ENCODE measurements around the gene CABP4.
"Not testable (repeated sequence)": the region's sequence is repeated elsewhere in the genome, so short reads cannot be mapped to it uniquely, and the experiment has no call there.

CABP4 gene

DNA sequence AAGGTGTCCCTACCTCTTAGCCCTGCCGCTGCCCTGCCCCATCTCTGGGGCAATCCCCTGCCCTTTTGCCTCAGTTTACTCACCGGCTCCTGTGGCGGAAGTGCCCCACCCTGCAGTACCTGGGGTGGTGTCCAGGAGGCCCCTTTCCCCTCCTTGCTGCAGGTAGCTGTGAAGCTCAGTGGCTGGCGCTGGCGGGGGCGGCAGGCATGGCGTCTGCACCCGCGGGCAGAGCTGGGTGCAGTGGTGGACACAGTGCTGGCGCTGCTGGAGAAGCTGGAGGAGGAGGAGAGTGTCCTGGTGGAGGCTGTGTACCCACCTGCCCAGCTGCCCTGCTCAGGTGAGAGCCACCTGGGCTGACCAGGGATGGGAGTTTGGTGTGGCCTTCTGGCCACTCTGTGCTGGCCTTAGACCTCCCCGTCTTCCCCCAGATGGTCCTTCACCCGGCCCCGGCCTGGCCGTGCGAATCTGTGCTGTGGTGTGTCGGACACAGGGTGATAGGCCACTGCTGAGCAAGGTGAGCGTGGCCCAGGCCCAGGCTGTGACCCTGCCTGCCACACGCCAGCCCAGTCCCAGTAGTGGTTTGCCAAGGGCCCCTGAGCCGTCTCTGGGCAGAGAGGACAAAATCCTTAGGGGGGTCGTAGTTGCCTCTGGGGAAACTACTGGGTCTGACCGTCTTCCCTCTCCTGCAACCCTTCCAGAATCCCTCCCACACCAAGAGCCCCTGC is 35.7 kb upstream of the CABP4 start:
- no peak for DNase-seq

DNA sequence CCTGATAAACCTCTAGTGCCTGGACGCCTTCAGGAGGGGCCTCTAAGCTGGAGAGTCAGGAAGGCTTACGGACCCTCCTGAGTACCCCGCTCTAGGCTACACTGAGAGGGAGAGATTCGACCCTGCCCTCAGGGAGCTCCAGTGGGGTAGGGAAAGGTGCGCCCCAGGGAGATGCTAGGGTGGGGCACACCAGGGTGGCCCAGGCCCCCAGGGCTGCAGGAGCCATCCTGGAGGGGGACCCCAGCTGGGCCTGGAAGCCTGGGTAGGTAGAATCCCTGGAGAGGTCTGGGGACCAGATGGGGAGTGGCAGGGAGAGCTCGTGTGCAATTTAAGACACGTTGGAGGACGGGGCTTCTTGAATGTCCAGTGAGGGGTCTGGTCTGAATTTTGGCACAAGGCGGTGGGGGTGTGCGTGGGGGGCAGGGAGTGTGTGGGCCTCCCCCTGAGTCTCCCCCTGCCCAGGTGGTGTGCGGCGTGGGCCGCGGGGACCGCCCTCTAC is 35.0 kb upstream of the CABP4 start:
- DNase-seq, result no peak

DNA sequence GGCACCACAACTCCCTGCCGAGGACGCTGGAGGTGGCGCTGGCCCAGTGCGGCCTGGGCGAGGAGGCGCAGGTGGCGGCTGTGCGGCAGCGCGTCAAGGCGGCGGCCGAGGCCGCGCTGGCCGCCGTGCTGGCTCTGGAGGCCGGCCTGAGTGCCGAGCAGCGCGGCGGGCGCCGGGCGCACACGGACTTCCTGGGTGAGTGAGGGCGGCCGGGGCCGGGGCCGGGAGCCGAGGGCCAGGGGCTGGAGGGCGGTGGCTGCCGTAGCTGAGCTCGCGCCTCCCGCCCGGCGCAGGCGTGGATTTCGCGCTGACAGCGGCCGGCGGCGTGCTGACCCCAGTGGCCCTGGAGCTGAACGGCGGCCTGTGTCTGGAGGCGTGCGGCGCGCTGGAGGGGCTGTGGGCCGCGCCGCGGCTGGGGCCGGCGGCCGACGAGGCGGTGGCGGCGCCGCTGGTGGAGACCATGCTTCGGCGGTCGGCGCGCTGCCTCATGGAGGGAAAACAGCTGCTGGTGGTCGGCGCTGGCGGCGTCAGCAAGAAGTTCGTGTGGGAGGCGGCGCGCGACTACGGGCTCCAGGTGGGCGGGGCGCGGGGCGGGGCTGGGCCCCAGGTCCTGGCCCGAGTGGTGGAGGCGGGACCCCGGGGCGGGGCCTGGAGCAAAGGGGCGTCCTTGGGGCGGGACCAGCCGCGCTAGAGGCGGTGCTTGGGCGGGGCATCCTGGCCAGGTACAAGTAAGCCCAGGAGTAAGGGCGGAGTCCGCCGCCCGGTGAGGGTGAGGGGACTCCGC is 34.3 kb upstream of the CABP4 start:
- peak; percentile 60 for DNase-seq

DNA sequence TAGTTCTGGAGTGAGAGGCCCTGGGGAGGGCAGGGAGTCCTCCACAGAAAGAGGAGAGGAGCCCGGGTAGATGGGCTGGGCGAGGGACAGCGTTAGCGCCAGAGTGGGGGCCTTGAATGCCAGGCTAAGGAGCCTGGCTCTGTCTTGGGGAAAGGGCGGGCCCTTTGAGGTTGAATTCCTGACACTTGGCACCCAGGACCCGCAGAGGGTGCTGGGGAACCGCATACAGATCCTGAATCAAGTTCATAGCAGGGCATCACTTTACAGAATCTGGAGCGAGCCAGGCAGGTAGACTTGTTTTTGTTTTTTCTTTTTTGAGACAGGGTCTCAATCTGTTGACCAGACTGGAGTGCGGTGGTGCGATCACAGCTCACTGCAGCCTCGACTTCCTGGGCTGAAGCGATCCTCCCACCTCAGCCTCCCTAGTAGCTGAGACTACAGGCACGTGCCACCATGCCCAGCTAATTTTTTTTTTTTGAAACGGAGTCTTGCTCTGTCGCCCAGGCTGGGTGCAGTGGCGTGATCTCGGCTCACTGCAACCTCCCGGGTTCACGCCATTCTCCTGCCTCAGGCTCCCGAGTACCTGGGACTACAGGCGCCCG is 33.6 kb upstream of the CABP4 start:
- no peak for DNase-seq

DNA sequence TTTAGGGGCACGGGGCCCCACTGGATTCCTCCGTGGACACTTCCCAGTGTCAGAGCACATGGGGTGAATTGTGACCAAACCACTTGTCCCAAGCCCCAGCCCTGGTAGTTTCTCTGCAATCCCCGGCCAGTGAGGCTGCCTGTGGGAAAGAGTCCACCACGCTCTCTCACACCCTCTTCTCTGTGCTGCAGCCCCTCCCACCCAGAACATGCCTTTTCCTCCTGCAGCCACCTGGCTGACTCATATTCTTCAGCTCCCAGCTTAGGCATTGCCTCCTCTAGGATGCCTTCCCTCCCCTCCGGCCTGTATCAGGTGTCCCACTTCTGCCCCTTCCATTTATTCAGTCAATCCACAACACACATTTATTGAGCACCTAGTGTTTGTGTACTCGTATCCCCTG is 32.3 kb upstream of the CABP4 start:
- no peak for DNase-seq

DNA sequence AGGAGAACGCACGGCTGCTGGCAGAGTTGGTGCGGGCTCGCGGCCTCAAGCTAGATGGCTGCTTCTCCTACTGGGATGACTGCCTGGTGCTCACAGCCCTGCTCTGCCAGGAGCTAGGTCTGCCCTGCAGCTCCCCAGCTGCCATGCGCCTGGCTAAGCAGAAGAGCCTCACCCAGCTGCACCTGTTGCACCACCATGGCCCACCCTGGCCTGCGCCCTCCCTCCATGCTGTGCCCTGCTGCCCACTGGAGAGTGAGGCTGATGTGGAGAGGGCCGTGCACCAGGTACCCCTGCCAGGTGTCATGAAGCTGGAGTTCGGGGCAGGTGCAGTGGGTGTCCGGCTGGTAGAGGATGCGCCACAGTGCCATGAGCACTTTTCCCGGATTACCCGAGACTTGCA is 31.7 kb upstream of the CABP4 start:
- no peak for DNase-seq

DNA sequence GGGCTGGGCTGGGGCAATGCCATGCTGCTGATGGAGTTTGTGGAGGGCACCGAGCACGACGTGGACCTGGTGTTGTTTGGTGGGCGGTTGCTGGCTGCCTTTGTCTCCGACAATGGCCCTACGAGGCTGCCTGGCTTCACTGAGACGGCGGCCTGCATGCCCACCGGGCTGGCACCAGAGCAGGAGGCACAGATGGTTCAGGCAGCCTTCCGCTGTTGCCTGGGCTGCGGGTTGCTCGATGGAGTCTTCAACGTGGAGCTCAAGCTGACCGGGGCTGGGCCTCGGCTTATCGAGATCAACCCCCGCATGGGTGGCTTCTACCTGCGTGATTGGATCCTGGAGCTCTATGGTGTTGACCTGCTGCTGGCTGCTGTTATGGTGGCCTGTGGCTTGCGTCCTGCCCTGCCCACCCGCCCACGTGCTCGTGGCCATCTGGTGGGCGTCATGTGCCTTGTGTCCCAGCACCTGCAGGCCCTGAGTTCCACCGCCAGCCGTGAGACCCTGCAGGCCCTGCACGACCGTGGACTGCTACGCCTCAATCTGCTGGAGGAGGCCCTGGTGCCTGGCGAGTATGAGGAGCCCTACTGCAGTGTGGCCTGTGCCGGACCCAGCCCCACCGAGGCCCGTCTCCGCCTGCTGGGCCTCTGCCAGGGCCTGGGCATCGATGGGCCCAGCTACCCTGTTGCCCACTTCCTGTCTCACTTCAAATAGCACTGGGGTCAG is 31.1 kb upstream of the CABP4 start:
- DNase-seq, result no peak

DNA sequence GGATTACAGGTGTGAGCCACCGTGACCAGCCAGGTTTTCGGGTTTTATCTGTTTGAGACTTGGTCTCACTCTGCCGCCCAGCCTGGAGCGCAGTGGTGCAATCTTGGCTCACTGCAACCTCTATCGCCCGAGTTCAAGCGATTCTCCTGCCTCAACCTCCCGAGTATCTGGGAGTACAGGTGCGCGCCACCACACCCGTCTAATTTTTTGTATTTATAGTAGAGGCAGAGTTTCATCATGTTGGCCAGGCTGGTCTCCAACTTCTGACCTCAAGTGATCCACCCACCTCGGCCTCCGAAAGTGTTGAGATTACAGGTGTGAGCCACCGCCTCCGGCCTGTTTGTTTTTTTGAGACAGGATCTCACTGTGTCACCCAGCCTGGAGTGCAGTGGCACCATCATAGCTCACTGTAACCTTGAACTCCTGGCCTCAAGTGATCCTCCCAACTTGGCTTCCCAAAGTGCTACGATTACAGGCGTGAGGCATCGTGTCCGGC is 27.7 kb upstream of the CABP4 start:
- DNase-seq, result not testable (repeated sequence)

DNA sequence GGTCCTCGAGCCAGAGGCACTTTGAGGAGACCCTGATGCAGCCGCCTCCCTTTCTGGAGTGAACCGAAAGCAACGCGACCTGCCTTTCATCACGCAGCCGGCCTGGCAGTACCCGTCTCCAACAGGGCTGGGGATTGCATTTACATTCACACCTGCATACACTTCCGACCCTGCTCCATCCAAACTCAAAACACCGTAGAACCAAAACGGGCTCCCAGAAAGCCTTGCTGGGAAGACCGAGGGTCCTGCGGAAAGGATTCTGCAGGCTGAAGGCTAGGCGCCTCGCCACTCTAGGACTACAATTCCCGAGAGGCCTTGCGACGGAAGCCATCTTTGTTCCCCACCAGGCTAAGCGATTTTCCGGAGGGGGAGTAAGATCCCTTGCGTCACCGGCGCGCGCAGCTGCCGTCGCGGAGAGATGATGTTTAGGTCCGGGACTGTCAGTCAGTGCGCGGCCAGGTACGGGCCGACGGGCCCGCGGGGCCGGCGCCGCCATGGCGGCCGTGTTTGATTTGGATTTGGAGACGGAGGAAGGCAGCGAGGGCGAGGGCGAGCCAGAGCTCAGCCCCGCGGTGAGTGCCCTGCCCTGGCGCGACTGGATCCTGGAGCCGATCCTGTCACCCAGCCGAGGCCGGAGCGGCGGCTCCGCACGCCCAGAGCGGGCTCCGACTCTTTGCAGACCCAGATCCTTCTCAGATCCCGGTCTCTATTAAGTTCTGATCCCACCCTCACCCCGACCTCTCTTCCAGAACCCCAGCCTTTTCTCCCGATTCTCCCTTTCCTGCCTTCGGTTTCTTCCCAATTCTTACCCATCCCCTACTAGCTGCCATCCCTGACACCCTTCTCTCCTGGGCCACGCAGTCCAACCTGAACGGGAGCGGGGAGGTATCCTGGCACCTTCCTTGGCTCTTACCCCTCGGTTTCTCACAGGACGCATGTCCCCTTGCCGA is 26.8 kb upstream of the CABP4 start, which contains the start of gene RPS6KB2:
Gene RPS6KB2, plus strand, starts transcription at position 443 of the 950 bp plus-strand sequence. Its CDS starts 52 bp downstream, at position 495.
- peak; percentile 99 for DNase-seq

DNA sequence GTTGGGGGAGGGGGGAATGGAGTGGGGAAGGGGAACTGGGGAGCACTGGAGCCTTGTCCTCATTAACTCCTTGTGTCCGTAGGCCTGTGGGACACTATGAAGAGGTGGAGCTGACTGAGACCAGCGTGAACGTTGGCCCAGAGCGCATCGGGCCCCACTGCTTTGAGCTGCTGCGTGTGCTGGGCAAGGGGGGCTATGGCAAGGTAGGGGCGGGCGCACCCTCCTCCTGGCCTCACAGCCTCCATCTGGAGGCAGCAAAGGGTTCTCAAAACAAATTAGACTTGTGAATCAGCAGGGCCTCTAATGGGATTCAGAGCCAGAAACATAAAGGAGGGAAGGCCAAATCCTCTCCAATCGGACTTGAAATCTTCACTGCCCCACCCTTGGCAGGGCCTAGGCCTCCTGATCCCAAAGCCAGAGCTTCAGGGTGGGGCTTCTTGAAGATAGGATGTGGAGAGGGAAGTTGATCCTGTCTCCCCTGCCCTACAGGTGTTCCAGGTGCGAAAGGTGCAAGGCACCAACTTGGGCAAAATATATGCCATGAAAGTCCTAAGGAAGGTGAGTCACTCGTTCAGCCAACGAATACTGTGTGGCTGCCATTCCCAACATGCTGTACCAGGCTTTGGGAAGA is 26.0 kb upstream of the CABP4 start:
- no peak for DNase-seq

DNA sequence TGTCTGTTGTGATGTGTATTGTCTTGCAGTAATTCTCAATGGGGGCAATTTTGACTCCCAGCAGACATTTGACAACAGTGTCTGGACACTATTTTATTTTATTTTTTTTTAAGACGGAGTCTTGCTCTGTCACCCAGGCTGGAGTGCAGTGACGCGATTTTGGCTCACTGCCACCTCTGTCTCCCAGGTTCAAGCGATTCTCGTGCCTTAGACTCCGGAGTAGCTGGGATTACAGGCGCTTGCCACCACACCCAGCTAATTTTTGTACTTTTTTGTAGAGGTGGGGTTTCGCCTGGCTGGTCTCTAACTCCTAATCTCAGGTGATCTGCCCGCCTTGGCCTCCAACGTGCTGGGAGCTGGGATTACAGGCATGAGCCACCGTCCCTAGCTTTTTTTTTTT is 25.4 kb upstream of the CABP4 start:
- no peak for DNase-seq

DNA sequence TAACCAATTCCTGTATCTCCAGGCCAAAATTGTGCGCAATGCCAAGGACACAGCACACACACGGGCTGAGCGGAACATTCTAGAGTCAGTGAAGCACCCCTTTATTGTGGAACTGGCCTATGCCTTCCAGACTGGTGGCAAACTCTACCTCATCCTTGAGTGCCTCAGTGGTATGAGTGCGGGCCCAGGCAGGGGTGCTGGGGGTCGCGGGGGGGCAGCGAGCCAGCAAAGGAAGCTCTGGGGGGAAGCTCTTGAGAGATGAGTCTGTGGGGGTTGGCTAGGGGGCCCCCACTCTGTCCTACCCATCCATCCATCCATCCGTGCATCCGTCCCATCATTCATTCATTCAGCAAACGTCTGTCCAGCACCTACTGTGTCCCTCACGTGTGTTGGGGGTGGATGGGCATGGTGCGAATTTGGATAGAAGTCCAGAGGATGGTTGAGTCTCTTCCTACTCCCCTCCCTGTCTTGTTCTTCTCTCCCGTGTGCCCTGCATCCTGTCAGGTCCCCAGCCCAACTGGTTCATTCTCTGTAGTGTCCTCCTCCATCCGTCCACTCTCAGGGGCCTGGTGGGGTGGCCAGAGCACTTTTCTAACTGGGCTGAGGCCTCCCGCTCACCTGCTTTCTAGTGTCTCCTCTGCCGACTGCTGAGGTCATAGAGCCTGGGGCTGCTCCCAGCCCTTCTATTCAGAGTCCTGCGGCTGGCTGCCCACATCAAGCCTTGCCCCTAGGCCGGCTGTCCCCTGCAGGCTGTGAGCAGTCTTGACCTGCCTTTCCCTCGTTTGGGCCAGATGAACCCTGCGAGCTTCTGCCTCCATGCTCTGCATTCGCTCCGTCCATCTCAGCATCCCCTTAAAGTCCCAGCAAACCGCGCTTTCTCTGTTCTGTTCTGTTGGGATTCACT is 23.6 kb upstream of the CABP4 start:
- no peak for DNase-seq

DNA sequence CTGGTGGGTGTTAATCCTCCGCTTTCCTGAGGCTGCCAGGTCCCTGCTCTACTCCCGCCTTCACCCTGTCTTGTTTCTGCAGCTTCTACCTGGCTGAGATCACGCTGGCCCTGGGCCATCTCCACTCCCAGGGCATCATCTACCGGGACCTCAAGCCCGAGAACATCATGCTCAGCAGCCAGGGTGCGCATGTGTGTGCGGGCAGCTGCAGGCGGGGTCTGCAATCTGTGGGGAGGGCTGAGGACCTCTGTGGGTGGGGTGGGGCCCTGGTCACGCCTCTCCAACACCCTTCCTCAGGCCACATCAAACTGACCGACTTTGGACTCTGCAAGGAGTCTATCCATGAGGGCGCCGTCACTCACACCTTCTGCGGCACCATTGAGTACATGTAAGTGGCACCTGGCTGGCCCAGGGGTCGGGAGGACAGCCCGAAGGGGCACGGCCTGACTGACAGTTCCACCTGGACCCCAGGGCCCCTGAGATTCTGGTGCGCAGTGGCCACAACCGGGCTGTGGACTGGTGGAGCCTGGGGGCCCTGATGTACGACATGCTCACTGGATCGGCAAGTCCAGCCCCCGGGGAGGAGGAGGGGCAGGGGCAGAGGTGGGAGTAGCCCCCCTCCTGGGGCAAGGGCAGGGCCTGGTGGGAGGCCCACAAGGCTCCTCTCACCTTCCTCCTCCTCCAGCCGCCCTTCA is 22.4 kb upstream of the CABP4 start:
- DNase-seq, result no peak

DNA sequence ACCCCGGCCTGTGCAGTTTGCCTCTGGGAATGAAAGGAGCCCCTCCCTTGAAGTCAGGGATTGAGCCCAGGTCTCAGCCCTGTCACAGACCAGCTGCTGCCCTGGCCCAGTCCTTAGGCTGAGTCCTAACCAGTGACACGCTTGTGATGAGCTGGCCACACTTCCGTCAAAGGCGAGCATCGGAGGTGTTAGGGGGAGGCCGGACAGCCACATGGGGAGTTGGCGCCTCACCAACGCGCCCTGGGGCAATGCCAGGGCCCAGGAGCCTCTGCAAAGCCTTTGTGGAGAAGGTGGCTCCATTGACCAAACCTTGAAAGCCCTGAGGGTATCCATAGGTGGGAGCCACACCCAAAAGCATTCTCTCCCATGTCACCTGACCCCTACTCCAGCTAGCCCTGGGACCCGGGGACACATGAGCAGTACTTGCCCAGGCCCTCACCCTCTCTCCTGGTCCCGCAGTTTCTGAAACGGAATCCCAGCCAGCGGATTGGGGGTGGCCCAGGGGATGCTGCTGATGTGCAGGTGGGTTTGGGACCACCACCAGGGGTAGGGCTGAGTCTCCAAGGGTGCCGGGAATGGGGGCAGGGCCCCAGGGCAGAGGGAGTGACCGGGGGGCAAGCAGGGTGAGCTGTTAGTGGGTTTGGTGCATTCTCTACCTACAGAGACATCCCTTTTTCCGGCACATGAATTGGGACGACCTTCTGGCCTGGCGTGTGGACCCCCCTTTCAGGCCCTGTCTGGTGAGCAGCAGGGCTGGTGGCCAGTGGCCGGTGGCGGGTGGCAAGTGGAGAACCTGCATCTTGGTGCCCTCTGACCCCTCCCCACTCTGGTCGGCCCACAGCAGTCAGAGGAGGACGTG is 21.4 kb upstream of the CABP4 start:
- DNase-seq, result no peak

DNA sequence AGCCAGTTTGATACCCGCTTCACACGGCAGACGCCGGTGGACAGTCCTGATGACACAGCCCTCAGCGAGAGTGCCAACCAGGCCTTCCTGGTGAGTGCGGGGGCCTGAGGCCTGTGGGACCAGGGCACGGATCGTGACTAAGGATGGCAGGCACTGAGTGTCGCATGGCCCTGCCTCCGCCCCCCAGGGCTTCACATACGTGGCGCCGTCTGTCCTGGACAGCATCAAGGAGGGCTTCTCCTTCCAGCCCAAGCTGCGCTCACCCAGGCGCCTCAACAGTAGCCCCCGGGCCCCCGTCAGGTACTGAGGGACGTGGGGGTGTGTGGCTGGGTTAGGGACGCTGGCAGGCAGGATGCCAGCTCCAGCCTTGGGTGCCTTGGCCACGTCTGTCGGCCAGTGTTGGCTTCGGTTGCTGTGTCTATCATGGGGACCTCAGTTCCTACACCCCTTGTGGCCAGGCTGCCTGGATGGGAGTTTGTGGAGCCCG is 20.7 kb upstream of the CABP4 start:
- no peak for DNase-seq

DNA sequence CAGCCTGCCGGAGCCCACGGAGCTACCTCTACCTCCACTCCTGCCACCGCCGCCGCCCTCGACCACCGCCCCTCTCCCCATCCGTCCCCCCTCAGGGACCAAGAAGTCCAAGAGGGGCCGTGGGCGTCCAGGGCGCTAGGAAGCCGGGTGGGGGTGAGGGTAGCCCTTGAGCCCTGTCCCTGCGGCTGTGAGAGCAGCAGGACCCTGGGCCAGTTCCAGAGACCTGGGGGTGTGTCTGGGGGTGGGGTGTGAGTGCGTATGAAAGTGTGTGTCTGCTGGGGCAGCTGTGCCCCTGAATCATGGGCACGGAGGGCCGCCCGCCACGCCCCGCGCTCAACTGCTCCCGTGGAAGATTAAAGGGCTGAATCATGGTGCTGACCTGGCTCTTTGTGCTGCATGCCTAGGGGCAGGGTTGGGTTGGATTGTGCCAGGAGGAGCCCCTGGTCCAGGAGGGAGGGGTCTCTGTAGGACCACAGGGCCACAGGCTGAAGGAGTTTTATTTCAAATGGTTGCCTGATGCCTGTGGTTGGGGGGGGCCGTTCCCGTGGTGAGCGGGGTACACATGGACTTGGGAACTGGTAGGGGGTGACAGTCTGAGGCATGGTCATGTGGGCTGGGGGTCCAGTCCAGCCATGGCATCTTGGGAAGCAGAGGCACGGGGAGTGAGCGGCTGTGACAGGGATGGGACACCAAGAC is 20.0 kb upstream of the CABP4 start:
- no peak for DNase-seq

DNA sequence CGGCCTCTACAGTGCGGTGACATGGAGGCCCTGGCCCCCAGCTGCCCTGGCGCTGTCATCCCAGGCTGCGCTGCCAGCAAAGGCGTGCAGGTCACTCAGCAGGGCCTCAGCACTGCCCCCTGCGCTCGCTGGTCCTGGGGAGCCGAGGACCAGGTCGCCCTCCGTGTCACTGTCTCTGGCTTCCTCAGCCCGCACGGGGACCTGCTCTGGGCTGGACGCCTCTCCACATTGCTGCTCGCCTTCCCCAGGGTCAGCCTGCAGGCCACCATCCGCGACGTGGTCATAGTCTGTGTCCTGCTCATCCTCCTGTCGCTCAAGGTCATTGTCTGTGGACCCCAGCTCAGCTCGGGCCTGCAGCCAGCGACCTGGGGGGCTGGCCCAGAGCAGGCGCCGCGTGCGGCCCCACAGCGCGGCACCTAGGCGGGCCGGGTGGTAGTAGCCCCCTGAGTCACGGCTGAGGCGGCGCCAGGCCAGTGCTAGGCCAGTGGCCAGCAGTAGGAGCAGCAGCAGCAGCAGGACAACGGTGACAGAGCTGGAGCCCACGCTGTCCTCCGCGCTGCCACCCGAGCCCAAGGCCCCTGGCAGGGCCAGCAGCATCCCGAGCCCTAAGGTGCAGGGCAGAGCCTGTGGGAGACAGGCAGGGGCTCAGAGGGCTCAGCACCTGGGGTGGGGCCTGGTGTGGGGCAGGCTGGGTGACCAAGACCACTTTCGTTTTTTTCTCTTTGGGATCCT is 19.3 kb upstream of the CABP4 start:
- no peak for DNase-seq
